Thyroid gland (tissue), 4 donors: ENCODE results near the gene MTARC2. TPM values are rescaled to one million over a fixed set of nuclear protein-coding genes. Genes with fewer than 3 reads are reported as not detected.

Experiments used
- DNase-seq, 2 donors: peaks; one replicate each; pipeline ENCODE4 v3.0.0-alpha.2; 2019
- H3K27ac ChIP-seq, 3 donors: fragments of 200-600 bp; sonication (generic); 1 replicate in 2 of 3; 2 replicates in 1 of 3; pipeline ENCODE4 v1.5.1; 2016 to 2019; ENCODE audit warnings: mild to moderate bottlenecking in 1 of 3, moderate library complexity in 1 of 3
- H3K27me3 ChIP-seq: fragments of 200-600 bp; sonication (generic); one replicate; pipeline ENCODE4 v1.5.1; 2019
- H3K36me3 ChIP-seq, 2 donors: fragments of 200-600 bp; sonication (generic); one replicate each; pipeline ENCODE4 v1.5.1; 2016 to 2019
- H3K4me1 ChIP-seq, 2 donors: fragments of 200-600 bp; sonication (generic); one replicate each; pipeline ENCODE4 v1.5.1; 2017 to 2019
- H3K4me3 ChIP-seq, 3 donors: fragments of 200-600 bp; sonication (generic); replicated peaks in 1 of 3; 1 replicate in 2 of 3; 2 replicates in 1 of 3; pipeline ENCODE4 v1.5.1; 2016; ENCODE audit warnings: mild to moderate bottlenecking in 1 of 3
- H3K9me3 ChIP-seq: fragments of 200-600 bp; sonication (generic); one replicate; pipeline ENCODE4 v1.5.1; 2017
- POLR2A ChIP-seq, 2 donors: fragments of 450-650 bp; IDR thresholded peaks; one replicate each; pipeline ENCODE4 v1.6.1; 2017; ENCODE audit warnings: antibody characterized with exemption in 2 of 2, mild to moderate bottlenecking in 2 of 2, moderate library complexity in 1 of 2
- WGBS, 2 donors: methylation state at CpG; one replicate each; pipeline ENCODE4 v1.1.5; 2017; 5-methylcytosine and 5-hydroxymethylcytosine counted together
- intact Hi-C: fragments of 100-400 bp; cut with DNase I; formaldehyde crosslinking; loops from one replicate; pipeline ENCODE4 v1.15.1; 2023
- total RNA-seq, 4 donors: library from RNA; depleted of rRNA; stranded (reverse); fragments of >200 nt; gene quantifications; one replicate each; pipeline ENCODE4 v1.2.3, GENCODE V29; 2016
- TF ChIP-seq, protein P1 (sequence below), 6 experiments: fragments of 200-600 bp in 3 of 6; fragments of 450-650 bp in 3 of 6; sonication (generic) in 3 of 6; IDR thresholded peaks; one replicate each; pipeline ENCODE4 v1.5.1; 2016 to 2019; ENCODE audit warnings: antibody characterized with exemption in 6 of 6, mild to moderate bottlenecking in 2 of 6, inconsistent platforms in 1 of 6, moderate library complexity in 1 of 6

The MTARC2 gene
- total RNA-seq, 4 donors from 2014 or later = 69.5 to 81.3 (median 75.8) TPM

DNA sequence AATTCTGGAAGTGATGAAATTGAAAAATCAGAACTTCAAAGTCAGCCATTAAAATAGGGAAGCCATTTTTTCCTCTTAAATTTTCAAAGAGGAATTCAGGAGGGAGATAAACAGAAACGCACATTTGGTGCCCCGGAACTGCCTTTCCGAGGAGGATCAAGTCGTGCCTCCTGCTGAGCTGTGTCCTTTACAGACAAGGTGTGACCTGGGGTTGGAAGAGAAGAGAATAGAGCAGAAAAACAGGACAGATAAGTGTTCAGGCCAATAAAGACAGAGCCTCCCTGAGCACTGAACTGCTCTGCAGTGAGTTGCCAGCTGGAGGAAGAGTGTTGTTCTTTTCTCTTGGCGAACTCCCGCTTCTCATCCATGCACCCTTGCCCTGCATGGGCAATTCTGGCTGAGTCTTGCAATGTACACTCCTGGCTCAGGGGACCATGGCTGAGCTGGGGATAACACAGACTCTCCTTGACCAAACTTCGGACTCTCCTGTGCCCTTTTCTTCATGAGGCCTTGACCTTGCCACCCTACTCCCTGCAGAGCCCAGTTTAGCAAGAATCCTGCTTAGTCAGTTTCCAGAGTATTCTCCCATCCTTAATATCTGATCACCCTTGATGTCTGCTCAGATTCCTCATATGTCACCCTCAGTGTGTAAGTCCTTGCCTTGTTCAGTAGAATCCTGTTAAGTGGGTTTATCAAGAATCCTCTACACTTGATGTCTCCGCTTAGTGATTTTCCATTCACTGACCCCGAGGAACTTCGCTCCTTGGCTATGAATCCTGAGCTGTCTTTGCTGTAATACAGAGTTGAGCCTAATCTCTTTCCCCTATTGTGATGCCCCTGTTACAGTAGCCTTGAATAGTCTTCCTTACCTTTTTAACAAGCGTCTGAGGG lies 37.3 kb downstream of the MTARC2 start:
- intact Hi-C loops = no loop called here
- no peaks in the 10 kb centered on the region for H3K9me3 ChIP-seq
- TF ChIP-seq, protein P1, sequence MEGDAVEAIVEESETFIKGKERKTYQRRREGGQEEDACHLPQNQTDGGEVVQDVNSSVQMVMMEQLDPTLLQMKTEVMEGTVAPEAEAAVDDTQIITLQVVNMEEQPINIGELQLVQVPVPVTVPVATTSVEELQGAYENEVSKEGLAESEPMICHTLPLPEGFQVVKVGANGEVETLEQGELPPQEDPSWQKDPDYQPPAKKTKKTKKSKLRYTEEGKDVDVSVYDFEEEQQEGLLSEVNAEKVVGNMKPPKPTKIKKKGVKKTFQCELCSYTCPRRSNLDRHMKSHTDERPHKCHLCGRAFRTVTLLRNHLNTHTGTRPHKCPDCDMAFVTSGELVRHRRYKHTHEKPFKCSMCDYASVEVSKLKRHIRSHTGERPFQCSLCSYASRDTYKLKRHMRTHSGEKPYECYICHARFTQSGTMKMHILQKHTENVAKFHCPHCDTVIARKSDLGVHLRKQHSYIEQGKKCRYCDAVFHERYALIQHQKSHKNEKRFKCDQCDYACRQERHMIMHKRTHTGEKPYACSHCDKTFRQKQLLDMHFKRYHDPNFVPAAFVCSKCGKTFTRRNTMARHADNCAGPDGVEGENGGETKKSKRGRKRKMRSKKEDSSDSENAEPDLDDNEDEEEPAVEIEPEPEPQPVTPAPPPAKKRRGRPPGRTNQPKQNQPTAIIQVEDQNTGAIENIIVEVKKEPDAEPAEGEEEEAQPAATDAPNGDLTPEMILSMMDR (IDR thresholded peaks at IDR 0.05) = no peak
- peak in 1 of 2 donors; percentile 31 for TF ChIP-seq POLR2A (IDR thresholded peaks at IDR 0.05)
- no peaks in the 10 kb centered on the region for H3K27me3 ChIP-seq
- H3K4me3 ChIP-seq = no peak overlapping the region
- peak overlapping the region; percentile 90 to 92 (median 91) for H3K27ac ChIP-seq
- H3K36me3 ChIP-seq = peaks cover 0 to 4% of the 10 kb centered on the region in 2 donors
- WGBS, 2 donors = 42 to 49% methylated on average over 11 of the region's 11 CpGs
- peak; percentile 80 to 84 for DNase-seq
- peaks cover 39 to 49% of the 10 kb centered on the region in 2 donors for H3K4me1 ChIP-seq

DNA sequence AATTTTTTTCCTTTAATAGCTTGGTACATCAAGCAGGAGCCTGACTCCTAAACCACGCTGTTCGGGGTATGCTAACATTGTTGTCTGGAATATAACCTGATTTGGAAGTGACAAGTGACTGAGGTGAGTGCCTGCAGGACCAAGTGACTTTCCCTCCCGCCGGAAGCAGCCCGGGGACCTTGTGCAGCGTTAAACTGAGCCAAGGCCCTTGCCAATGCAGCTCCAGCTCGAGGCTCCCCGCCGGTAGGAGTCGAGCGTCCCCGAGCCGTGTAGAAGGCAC lies 37.9 kb downstream of the MTARC2 start:
- 38 to 87% methylated on average over 3 to 12 of the region's 13 CpGs for WGBS, 2 donors
- Histone ChIP-seq H3K9me3 (no peaks in the 10 kb centered on the region), H3K4me3 (peak overlapping the region in 1 of 3 donors; percentile 46), H3K4me1 (peaks cover 45 to 54% of the 10 kb centered on the region in 2 donors), H3K27me3 (no peaks in the 10 kb centered on the region), H3K36me3 (peaks cover 0 to 4% of the 10 kb centered on the region in 2 donors), H3K27ac (peak overlapping the region; percentile 90 to 92 (median 91))
- intact Hi-C loops = no loop called here
- peak; percentile 16 to 37 for DNase-seq
- TF ChIP-seq POLR2A (IDR thresholded peaks at IDR 0.05) = no peak
- TF ChIP-seq, protein P1 (IDR thresholded peaks at IDR 0.05) = no peak

DNA sequence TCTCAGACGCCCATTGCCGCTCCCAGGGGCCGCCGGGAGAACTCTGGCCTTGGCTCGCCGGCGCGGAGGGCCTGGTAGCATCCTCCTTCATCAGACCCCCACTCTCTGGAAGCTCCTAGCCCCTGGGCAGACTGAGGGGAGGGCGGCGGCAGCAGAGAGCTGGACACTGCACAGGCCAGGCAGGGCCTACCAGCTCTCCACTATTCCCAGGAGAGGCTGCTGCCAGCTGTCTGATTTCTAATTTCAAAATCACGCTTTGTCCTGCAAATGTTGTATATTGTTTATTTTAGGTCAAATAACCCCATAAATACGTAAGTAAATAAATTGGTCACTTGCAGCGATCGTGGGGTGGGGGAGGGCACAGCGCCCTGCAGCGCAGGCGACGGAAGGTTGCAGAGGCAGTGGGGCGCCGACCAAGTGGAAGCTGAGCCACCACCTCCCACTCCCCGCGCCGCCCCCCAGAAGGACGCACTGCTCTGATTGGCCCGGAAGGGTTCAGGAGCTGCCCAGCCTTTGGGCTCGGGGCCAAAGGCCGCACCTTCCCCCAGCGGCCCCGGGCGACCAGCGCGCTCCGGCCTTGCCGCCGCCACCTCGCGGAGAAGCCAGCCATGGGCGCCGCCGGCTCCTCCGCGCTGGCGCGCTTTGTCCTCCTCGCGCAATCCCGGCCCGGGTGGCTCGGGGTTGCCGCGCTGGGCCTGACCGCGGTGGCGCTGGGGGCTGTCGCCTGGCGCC lies 38.4 kb downstream of the MTARC2 start, which contains the start of gene MTARC1:
Gene MTARC1, plus strand, starts transcription at position 577 of the 732 bp plus-strand sequence. Its CDS starts 32 bp downstream, at position 609.
- H3K9me3 ChIP-seq = no peaks in the 10 kb centered on the region
- intact Hi-C loops = no loop called here
- WGBS, 2 donors = 7 to 9% methylated on average over 18 to 26 of the region's 56 CpGs
- DNase-seq = peak; percentile 90 to 91
- H3K36me3 ChIP-seq = peaks cover 0 to 4% of the 10 kb centered on the region in 2 donors
- peaks cover 50 to 59% of the 10 kb centered on the region in 2 donors for H3K4me1 ChIP-seq
- peak within 1 kb of the TSS; percentile 90 to 92 (median 91) for H3K27ac ChIP-seq
- TF ChIP-seq POLR2A (IDR thresholded peaks at IDR 0.05) = peak in 1 of 2 donors; percentile 70
- TF ChIP-seq, protein P1 (IDR thresholded peaks at IDR 0.05) = peak in 2 of 6 experiments; percentile 26 to 40
- no peaks in the 10 kb centered on the region for H3K27me3 ChIP-seq
- peak within 1 kb of the TSS; percentile 12 to 46 (median 28) for H3K4me3 ChIP-seq

DNA sequence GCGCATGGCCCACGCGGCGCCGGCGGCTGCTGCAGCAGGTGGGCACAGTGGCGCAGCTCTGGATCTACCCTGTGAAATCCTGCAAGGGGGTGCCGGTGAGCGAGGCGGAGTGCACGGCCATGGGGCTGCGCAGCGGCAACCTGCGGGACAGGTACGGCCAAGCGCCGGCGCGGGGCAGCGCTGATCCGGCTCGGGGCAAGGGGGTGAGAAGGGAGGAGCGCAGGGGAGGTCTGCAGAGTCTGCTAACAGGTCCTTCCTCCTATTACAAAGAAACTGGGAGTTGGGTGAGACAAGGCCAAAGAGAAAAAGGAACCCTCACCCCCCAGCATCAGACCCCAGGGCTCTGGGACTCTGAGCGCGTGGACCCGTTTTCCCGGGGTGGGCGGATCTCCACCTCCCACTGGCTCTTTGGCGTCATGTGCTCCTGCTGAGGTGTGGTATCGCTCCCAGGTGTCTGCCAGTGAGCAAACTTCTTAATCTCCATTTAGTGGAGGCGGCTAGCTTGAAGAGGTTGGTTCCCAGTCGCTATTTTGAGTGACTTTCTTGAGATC lies 39.0 kb downstream of the MTARC2 start:
- H3K4me3 ChIP-seq = peak overlapping the region; percentile 12 to 46 (median 28)
- H3K4me1 ChIP-seq = peaks cover 56 to 66% of the 10 kb centered on the region in 2 donors
- no peaks in the 10 kb centered on the region for H3K9me3 ChIP-seq
- intact Hi-C loops = no loop called here
- H3K36me3 ChIP-seq = no peaks in the 10 kb centered on the region
- WGBS, 2 donors = 11 to 14% methylated on average over 9 to 20 of the region's 32 CpGs
- peak in 1 of 2 donors; percentile 67 for TF ChIP-seq POLR2A (IDR thresholded peaks at IDR 0.05)
- TF ChIP-seq, protein P1 (IDR thresholded peaks at IDR 0.05) = no peak
- H3K27ac ChIP-seq = peak overlapping the region; percentile 90 to 92 (median 91)
- DNase-seq = peak; percentile 86
- no peaks in the 10 kb centered on the region for H3K27me3 ChIP-seq
